Peyer's patch (tissue), 4 donors: Measurements from ENCODE around the gene UNK. TPM values are rescaled to one million over a fixed set of nuclear protein-coding genes. Genes with fewer than 3 reads are reported as not detected.

Experiments used
- DNase-seq, 3 donors: peaks; one replicate each; pipeline ENCODE4 v3.0.0-alpha.2; 2017 to 2019
- H3K27ac ChIP-seq, 4 donors: fragments of 200-600 bp; sonication (generic); one replicate each; pipeline ENCODE4 v1.5.1; 2016 to 2019
- H3K27me3 ChIP-seq, 2 donors: fragments of 200-600 bp; sonication (generic); one replicate each; pipeline ENCODE4 v1.5.1; 2019
- H3K36me3 ChIP-seq, 3 donors: fragments of 200-600 bp; sonication (generic); one replicate each; pipeline ENCODE4 v1.5.1; 2016 to 2019
- H3K4me1 ChIP-seq, 4 donors: fragments of 200-600 bp; sonication (generic); one replicate each; pipeline ENCODE4 v1.5.1; 2016 to 2019
- H3K4me3 ChIP-seq, 4 donors: fragments of 200-600 bp; sonication (generic); 1 replicate in 3 of 4; 2 replicates in 1 of 4; pipeline ENCODE4 v1.5.1; 2016 to 2019; ENCODE audit warnings: mild to moderate bottlenecking in 1 of 4
- H3K9me3 ChIP-seq, 4 donors: fragments of 200-600 bp; sonication (generic); one replicate each; pipeline ENCODE4 v1.5.1; 2016 to 2019; ENCODE audit warnings: mild to moderate bottlenecking in 1 of 4
- POLR2A ChIP-seq, 2 donors: fragments of 450-650 bp; IDR thresholded peaks; one replicate each; pipeline ENCODE4 v1.5.1; 2017; ENCODE audit warnings: antibody characterized with exemption in 2 of 2, mild to moderate bottlenecking in 2 of 2, moderate library complexity in 2 of 2
- total RNA-seq, 4 donors: library from RNA; depleted of rRNA; stranded (reverse); fragments of >200 nt; gene quantifications; one replicate each; pipeline ENCODE4 v1.1.0, GENCODE V29; 2016
- TF ChIP-seq, protein P1 (sequence below), 6 experiments: fragments of 450-650 bp in 4 of 6; fragments of 200-600 bp in 2 of 6; sonication (generic) in 1 of 6; IDR thresholded peaks; one replicate each; pipeline ENCODE4 v1.5.1; 2017 to 2019; ENCODE audit warnings: antibody characterized with exemption in 6 of 6, mild to moderate bottlenecking in 3 of 6, moderate library complexity in 1 of 6

The UNK gene, protein sequence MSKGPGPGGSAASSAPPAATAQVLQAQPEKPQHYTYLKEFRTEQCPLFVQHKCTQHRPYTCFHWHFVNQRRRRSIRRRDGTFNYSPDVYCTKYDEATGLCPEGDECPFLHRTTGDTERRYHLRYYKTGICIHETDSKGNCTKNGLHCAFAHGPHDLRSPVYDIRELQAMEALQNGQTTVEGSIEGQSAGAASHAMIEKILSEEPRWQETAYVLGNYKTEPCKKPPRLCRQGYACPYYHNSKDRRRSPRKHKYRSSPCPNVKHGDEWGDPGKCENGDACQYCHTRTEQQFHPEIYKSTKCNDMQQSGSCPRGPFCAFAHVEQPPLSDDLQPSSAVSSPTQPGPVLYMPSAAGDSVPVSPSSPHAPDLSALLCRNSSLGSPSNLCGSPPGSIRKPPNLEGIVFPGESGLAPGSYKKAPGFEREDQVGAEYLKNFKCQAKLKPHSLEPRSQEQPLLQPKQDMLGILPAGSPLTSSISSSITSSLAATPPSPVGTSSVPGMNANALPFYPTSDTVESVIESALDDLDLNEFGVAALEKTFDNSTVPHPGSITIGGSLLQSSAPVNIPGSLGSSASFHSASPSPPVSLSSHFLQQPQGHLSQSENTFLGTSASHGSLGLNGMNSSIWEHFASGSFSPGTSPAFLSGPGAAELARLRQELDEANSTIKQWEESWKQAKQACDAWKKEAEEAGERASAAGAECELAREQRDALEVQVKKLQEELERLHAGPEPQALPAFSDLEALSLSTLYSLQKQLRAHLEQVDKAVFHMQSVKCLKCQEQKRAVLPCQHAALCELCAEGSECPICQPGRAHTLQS
- 100 to 1,000 TPM in 1 of 4 donors, 10 to 100 TPM in 3; 18.9 to 108 (median 30.6) TPM for total RNA-seq

DNA sequence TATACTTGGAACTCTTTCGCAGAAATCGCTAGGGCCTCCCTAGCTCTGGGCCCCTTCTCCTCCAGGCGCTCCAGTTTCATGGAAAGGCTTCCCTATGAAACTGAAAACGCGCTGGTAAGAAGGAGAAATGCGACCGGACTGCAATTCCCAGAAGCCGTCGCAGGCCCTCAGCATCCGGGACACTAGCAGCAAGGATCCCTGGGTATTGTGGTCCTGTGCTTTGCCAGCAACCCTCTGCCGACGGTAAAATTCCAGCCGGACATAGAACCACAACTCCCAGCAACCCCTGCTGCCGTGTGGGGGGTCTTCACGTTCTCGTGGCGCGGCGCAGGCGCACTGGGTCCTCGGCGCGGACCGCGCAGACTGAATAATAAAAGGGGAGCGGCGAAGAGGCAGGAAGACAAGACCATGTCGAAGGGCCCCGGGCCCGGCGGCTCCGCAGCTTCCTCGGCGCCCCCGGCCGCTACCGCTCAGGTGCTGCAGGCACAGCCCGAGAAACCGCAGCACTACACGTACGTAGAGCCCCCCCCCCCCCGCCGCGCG, at the start of gene UNK:
UNK (plus strand) TSS at position 334 of the 543 bp plus-strand sequence; CDS start at position 409, 75 bp downstream.
- peak within 1 kb of the TSS; percentile 72 to 83 (median 76) for H3K4me3 ChIP-seq
- H3K27ac ChIP-seq = peak within 1 kb of the TSS; percentile 99 to 100 (median 100)
- peak; percentile 95 to 99 (median 96) for DNase-seq
- no peaks in the 10 kb centered on the region for H3K27me3 ChIP-seq
- TF ChIP-seq, protein P1, sequence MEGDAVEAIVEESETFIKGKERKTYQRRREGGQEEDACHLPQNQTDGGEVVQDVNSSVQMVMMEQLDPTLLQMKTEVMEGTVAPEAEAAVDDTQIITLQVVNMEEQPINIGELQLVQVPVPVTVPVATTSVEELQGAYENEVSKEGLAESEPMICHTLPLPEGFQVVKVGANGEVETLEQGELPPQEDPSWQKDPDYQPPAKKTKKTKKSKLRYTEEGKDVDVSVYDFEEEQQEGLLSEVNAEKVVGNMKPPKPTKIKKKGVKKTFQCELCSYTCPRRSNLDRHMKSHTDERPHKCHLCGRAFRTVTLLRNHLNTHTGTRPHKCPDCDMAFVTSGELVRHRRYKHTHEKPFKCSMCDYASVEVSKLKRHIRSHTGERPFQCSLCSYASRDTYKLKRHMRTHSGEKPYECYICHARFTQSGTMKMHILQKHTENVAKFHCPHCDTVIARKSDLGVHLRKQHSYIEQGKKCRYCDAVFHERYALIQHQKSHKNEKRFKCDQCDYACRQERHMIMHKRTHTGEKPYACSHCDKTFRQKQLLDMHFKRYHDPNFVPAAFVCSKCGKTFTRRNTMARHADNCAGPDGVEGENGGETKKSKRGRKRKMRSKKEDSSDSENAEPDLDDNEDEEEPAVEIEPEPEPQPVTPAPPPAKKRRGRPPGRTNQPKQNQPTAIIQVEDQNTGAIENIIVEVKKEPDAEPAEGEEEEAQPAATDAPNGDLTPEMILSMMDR (IDR thresholded peaks at IDR 0.05) = peak in 2 of 6 experiments; percentile 17 to 25
- TF ChIP-seq POLR2A (IDR thresholded peaks at IDR 0.05) = peak in 1 of 2 donors; percentile 51
- H3K36me3 ChIP-seq = no peaks in the 10 kb centered on the region
- H3K4me1 ChIP-seq = peaks cover 0 to 28% (median 13%) of the 10 kb centered on the region in 4 donors
- H3K9me3 ChIP-seq = no peaks in the 10 kb centered on the region

DNA sequence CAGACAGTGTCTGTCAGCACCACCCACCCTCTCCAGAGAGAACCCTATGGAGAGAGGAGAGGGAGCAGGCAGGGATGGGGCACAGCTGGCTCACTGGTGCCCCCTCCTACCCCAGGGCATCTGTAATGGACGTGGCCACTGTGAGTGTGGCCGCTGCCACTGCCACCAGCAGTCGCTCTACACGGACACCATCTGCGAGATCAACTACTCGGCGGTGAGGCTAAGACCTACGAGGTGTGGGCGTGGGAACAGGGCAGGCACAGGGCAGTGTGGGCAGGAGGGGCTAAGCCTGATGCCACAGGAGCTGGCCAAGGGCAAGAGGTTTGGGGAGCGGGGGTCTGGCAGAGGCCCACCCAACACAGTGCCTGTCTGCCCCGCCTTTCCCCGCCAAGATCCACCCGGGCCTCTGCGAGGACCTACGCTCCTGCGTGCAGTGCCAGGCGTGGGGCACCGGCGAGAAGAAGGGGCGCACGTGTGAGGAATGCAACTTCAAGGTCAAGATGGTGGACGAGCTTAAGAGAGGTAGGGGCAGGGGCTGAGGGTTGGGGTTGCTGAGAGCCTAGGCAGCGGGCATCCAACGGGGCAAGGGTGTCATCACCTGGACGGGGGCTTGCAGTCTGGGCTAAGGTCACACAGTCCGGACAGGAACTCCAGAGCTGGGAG, 48.3 kb upstream of the UNK start:
- Histone ChIP-seq H3K4me3 (no peak overlapping the region), H3K27ac (no peak overlapping the region), H3K4me1 (peaks cover 0 to 29% (median 2%) of the 10 kb centered on the region in 4 donors), H3K9me3 (no peaks in the 10 kb centered on the region), H3K36me3 (peaks cover 0 to 74% (median 0%) of the 10 kb centered on the region in 3 donors), H3K27me3 (no peaks in the 10 kb centered on the region)
- no peak for DNase-seq
- no peak for TF ChIP-seq POLR2A (IDR thresholded peaks at IDR 0.05)
- TF ChIP-seq, protein P1 (IDR thresholded peaks at IDR 0.05) = no peak

DNA sequence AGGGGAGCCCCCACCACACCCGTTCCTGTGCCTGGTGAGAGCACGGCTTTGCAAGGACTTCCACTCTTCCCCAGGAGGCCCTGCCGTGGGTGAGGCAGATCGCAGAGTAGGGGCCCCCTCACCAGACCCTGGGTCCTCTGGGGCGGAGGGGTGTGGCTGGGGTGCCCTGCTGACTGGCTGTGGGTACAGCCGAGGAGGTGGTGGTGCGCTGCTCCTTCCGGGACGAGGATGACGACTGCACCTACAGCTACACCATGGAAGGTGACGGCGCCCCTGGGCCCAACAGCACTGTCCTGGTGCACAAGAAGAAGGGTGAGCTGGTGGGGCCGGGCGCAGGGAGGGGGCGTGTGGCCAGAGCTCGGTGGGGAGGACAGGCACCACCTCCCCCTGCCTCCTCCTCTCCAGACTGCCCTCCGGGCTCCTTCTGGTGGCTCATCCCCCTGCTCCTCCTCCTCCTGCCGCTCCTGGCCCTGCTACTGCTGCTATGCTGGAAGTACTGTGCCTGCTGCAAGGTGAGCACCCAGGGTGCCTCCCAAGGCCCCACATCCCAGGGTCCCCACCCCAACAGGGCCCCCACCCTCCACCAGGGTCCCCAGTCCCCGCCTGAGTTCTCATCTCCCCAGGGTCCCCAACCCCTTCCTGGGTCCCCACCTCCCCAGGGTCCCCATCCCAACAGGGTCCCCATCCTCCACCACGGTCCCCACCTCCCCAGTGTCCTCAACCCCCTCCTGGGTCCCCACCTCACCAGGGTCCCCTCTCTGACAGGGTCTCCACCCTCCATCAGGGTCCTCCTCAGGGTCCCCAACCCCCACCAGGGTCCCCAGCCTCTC, 47.3 kb upstream of the UNK start:
- Histone ChIP-seq H3K9me3 (no peaks in the 10 kb centered on the region), H3K4me3 (no peak overlapping the region), H3K36me3 (peaks cover 0 to 75% (median 0%) of the 10 kb centered on the region in 3 donors), H3K27ac (no peak overlapping the region), H3K4me1 (peaks cover 0 to 21% (median 2%) of the 10 kb centered on the region in 4 donors), H3K27me3 (no peaks in the 10 kb centered on the region)
- TF ChIP-seq POLR2A (IDR thresholded peaks at IDR 0.05) = no peak
- TF ChIP-seq, protein P1 (IDR thresholded peaks at IDR 0.05) = no peak
- DNase-seq = no peak

DNA sequence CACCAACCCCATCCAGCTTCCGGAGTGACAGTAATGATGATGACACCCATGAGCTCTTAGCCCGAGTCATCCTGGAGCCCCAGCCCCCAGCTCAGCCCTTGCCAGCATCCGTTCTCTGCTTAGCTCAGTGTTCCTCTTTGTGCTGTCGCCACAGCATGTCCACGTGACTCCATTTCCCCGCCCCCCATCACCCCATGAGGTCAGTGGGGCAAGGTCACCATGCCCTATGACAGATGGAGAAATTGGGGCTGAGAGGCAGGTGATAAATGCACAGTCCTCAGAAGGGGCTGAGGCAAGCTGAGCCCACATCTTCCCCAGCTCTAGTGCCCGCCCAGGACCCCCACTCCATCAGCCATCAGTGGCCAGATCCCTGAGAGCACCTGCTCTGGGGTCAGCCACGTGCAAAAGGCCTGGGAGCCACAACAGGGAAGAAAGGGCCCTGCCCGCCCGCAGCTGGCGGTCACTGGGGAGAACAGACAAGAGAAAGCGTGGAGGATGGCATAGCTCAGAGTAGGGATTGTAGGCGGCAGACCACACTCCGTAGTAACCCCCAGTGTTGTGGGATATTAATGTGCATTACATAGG, 46.3 kb upstream of the UNK start:
- peaks cover 0 to 80% (median 0%) of the 10 kb centered on the region in 3 donors for H3K36me3 ChIP-seq

More for the DNA sequence above, 46.3 kb upstream of the UNK start:
- no peak overlapping the region for H3K4me3 ChIP-seq
- H3K4me1 ChIP-seq = peaks cover 0 to 14% (median 2%) of the 10 kb centered on the region in 4 donors
- H3K9me3 ChIP-seq = no peaks in the 10 kb centered on the region
- no peaks in the 10 kb centered on the region for H3K27me3 ChIP-seq
- H3K27ac ChIP-seq = no peak overlapping the region
- TF ChIP-seq, protein P1 (IDR thresholded peaks at IDR 0.05) = no peak
- TF ChIP-seq POLR2A (IDR thresholded peaks at IDR 0.05) = no peak
- no peak for DNase-seq
